D721Med (cell line): ENCODE results near the gene VPS33B.

ENCODE experiments used
- DNase-seq: peaks from one replicate; pipeline ENCODE4 v3.0.0; 2011; ENCODE audit warnings: low spot score; ENCODE audit not compliant: insufficient read length
- FAIRE-seq: peaks from 2 replicates; lab custom pipeline; 2011; peaks lifted over from hg19 to GRCh38; lab: Jason Lieb, UNC
- CTCF ChIP-seq: IDR thresholded peaks from 2 replicates; pipeline ENCODE4 v1.5.1; 2012; ENCODE audit warnings: mild to moderate bottlenecking, control low read depth; ENCODE audit not compliant: insufficient read depth; ENCODE audit errors: missing control alignments

The VPS33B gene

GRCh38 chr15:90990446-90990845 lies 31.9 kb downstream of the VPS33B start:
- DNase-seq (no peak), FAIRE-seq (no peak)
- TF ChIP-seq CTCF: no peak

- no peak for FAIRE-seq
- no peak for TF ChIP-seq CTCF
- DNase-seq: no peak
These were observed 33.2 kb downstream of the VPS33B start for GRCh38 chr15:90989040-90989768.

GRCh38 chr15:90988296-90988695 lies 34.1 kb downstream of the VPS33B start:
- DNase-seq (no peak), FAIRE-seq (no peak)
- no peak for TF ChIP-seq CTCF

GRCh38 chr15:90987561-90988141 lies 34.7 kb downstream of the VPS33B start:
- no peak for TF ChIP-seq CTCF
- no peak for DNase-seq
- no peak for FAIRE-seq

GRCh38 chr15:90986790-90987507 lies 35.4 kb downstream of the VPS33B start:
- no peak for TF ChIP-seq CTCF
- no peak for FAIRE-seq
- no peak for DNase-seq

- TF ChIP-seq CTCF: no peak
- no peak for DNase-seq
- FAIRE-seq: no peak
These were observed 40.3 kb downstream of the VPS33B start for GRCh38 chr15:90982135-90982534.
